MM.1S (cell line): Measurements from ENCODE around the gene CACNB2.

Experiments
- DNase-seq: peaks from one replicate; pipeline ENCODE4 v3.0.0-alpha.2; 2015
- H2AFZ ChIP-seq: fragments of 300-600 bp; sonication (generic); 2 replicates; pipeline ENCODE4 v1.6.0; 2016; ENCODE audit warnings: antibody characterized with exemption, low read length
- H3F3A ChIP-seq: fragments of 300-600 bp; sonication (generic); 2 replicates; pipeline ENCODE4 v1.6.1; 2016; ENCODE audit warnings: mild to moderate bottlenecking, antibody characterized with exemption, low read length, moderate library complexity, mixed read lengths; ENCODE audit not compliant: insufficient read depth
- H3K27ac ChIP-seq: fragments of 300-600 bp; sonication (generic); 2 replicates; pipeline ENCODE4 v1.5.1; 2016; ENCODE audit warnings: mild to moderate bottlenecking, low read length
- H3K27me3 ChIP-seq: fragments of 300-600 bp; sonication (generic); replicated peaks from 2 replicates; pipeline ENCODE4 v1.6.0; 2016; ENCODE audit warnings: low read length; ENCODE audit not compliant: insufficient read depth
- H3K36me3 ChIP-seq: fragments of 300-600 bp; sonication (generic); replicated peaks from 2 replicates; pipeline ENCODE4 v1.6.1; 2016; ENCODE audit warnings: mild to moderate bottlenecking, low read length, mixed read lengths; ENCODE audit not compliant: insufficient read depth
- H3K4me1 ChIP-seq: fragments of 300-600 bp; sonication (generic); 2 replicates; pipeline ENCODE4 v1.6.1; 2016; ENCODE audit warnings: low read length, mixed read lengths
- H3K4me2 ChIP-seq: fragments of 300-600 bp; sonication (generic); 2 replicates; pipeline ENCODE4 v1.6.0; 2016; ENCODE audit warnings: low read depth, low read length
- H3K4me3 ChIP-seq: fragments of 300-600 bp; sonication (generic); 2 replicates; pipeline ENCODE4 v1.5.1; 2016; ENCODE audit warnings: low read length, mixed read lengths
- H3K79me2 ChIP-seq: fragments of 300-600 bp; sonication (generic); 2 replicates; pipeline ENCODE4 v1.6.1; 2016; ENCODE audit warnings: mixed run types, low read length, mixed read lengths
- H3K9ac ChIP-seq: fragments of 300-600 bp; sonication (generic); 2 replicates; pipeline ENCODE4 v1.6.1; 2016; ENCODE audit warnings: low read length, mixed read lengths
- H3K9me2 ChIP-seq: fragments of 300-600 bp; sonication (generic); replicated peaks from 2 replicates; pipeline ENCODE4 v1.6.1; 2016; ENCODE audit warnings: mild to moderate bottlenecking, low read length, mixed read lengths; ENCODE audit not compliant: insufficient read depth
- H3K9me3 ChIP-seq: fragments of 300-600 bp; sonication (generic); replicated peaks from 2 replicates; pipeline ENCODE4 v1.6.1; 2016; ENCODE audit warnings: mild to moderate bottlenecking, low read length, mixed read lengths; ENCODE audit not compliant: insufficient read depth
- H4K20me1 ChIP-seq: fragments of 300-600 bp; sonication (generic); 2 replicates; pipeline ENCODE4 v1.6.1; 2016; ENCODE audit warnings: mild to moderate bottlenecking, low read length, moderate library complexity, mixed read lengths; ENCODE audit not compliant: insufficient read depth
- EZH2 ChIP-seq: fragments of 300-600 bp; sonication (generic); optimal IDR thresholded peaks from 2 replicates; pipeline ENCODE3; 2017; ENCODE audit warnings: low read depth, mild to moderate bottlenecking, antibody characterized with exemption, low read length, mixed read lengths
- EZH2phosphoT487 ChIP-seq: fragments of 300-600 bp; sonication (generic); IDR thresholded peaks from 2 replicates; pipeline ENCODE4 v1.6.1; 2018; ENCODE audit warnings: antibody characterized with exemption, low read length
- TF ChIP-seq, protein P1 (sequence below): fragments of 300-600 bp; sonication (generic); IDR thresholded peaks from 2 replicates; pipeline ENCODE4 v1.5.1; 2016; ENCODE audit warnings: antibody characterized with exemption, low read length, mixed read lengths

The CACNB2 gene

DNA sequence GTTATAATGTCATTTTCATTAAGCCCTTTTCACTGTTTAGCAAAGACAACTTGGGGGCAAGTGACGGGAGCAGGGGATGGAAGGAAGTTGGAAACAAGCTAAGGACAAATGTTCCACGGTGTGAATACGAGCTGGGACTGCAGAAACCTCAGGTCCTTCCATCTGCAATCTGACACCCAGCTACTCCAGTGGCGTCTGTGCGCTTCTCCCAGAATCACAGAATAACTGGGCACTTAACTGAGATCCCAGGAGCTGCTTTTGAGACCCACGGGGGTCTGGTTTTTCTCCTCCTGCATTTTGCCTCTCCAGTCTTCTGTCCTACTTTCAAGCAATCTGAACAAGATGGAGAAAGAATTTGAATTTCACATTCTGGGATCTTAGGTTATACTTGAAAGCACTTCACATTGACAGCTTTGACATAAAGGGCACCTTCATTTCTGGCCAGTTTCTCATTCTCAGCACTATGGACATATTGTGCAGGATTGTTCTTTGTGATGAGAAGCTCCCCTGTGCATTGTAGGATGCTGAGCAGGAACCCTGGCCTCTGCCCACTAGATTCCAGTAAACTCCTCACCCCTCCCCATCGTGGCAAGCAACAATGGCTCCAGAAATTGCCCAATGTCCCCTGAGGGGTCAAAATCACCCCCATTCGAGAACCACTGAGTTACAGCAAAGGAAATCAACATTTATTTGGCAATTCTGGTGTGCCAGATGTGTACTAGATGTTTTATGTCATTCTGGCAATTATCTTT lies 194.1 kb downstream of the CACNB2 start:
- Histone ChIP-seq H3K4me3 (no peak overlapping the region), H3K79me2 (no peaks in the 10 kb centered on the region), H3K9me3 (no peaks in the 10 kb centered on the region), H3K27me3 (no peaks in the 10 kb centered on the region), H3K27ac (no peak overlapping the region), H3K36me3 (no peaks in the 10 kb centered on the region), H2AFZ (no peak overlapping the region), H3K4me2 (no peak overlapping the region), H3F3A (no peaks in the 10 kb centered on the region), H3K9ac (no peak overlapping the region), H4K20me1 (no peaks in the 10 kb centered on the region), H3K4me1 (no peaks in the 10 kb centered on the region), H3K9me2 (no peaks in the 10 kb centered on the region)
- no peak for DNase-seq
- no peak for TF ChIP-seq EZH2phosphoT487
- TF ChIP-seq, protein P1, sequence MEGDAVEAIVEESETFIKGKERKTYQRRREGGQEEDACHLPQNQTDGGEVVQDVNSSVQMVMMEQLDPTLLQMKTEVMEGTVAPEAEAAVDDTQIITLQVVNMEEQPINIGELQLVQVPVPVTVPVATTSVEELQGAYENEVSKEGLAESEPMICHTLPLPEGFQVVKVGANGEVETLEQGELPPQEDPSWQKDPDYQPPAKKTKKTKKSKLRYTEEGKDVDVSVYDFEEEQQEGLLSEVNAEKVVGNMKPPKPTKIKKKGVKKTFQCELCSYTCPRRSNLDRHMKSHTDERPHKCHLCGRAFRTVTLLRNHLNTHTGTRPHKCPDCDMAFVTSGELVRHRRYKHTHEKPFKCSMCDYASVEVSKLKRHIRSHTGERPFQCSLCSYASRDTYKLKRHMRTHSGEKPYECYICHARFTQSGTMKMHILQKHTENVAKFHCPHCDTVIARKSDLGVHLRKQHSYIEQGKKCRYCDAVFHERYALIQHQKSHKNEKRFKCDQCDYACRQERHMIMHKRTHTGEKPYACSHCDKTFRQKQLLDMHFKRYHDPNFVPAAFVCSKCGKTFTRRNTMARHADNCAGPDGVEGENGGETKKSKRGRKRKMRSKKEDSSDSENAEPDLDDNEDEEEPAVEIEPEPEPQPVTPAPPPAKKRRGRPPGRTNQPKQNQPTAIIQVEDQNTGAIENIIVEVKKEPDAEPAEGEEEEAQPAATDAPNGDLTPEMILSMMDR: no peak
- no peak for TF ChIP-seq EZH2

DNA sequence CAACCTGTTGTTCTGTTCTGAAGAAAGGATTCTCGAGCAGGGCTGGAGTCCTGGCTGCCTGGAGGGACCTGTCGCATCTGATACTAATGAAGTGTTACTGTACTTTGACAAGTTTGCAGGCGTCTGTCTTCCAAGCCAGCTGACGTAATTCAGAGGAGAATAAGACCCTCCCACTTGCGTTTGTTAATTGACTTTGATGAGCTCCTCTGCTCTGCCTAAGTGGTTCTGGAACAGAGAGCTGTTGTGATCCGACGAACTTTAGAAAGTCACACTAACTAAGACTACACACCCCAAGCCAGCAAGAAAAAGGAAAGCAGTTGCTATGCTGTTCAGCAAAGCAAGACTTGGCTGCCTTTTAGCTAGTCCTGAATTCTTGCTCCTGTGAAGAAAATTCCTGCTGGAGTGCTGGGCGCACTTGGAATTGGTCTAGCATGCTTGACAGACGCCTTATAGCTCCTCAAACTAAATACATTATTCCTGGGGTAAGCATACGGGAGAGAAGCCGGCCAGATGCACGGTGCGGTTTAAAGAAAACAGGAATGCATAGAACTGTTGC lies 200.3 kb downstream of the CACNB2 start:
- Histone ChIP-seq H3K36me3 (no peaks in the 10 kb centered on the region), H3K9ac (no peak overlapping the region), H4K20me1 (no peaks in the 10 kb centered on the region), H3K27me3 (no peaks in the 10 kb centered on the region), H3K27ac (no peak overlapping the region), H3K4me2 (no peak overlapping the region), H3K79me2 (no peaks in the 10 kb centered on the region), H3K4me1 (no peaks in the 10 kb centered on the region), H3K9me2 (no peaks in the 10 kb centered on the region), H3F3A (no peaks in the 10 kb centered on the region), H3K9me3 (no peaks in the 10 kb centered on the region), H3K4me3 (no peak overlapping the region), H2AFZ (no peak overlapping the region)
- DNase-seq: no peak
- TF ChIP-seq EZH2phosphoT487 (no peak), EZH2 (no peak)
- TF ChIP-seq, protein P1: no peak

DNA sequence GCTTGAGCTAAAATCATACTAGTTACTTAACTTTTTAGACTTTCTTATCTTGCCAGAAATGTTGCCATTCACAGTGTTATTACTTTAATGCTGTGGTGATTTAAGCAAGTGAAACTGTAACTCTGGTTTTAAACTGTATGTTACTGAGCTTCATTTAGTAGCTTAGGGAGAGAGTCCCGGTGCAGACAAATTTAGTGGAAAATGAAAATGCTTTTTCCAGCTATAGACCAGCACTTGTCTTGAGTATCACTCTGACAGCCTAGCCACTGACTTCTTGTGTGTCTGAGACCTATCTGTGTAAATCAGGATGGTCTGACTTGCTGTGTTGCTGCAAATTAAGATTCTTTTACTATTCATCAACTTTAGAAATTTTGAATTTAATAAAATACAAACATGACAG lies 200.8 kb downstream of the CACNB2 start:
- Histone ChIP-seq H3K79me2 (no peaks in the 10 kb centered on the region), H2AFZ (no peak overlapping the region), H3K9ac (no peak overlapping the region)

More for the DNA sequence above, 200.8 kb downstream of the CACNB2 start:
- no peak for DNase-seq
- no peaks in the 10 kb centered on the region for H3K27me3 ChIP-seq
- H3K4me2 ChIP-seq: no peak overlapping the region
- no peaks in the 10 kb centered on the region for H3K9me2 ChIP-seq
- TF ChIP-seq, protein P1: no peak
- no peak for TF ChIP-seq EZH2
- TF ChIP-seq EZH2phosphoT487: no peak
- H3K36me3 ChIP-seq: no peaks in the 10 kb centered on the region
- no peak overlapping the region for H3K4me3 ChIP-seq
- no peaks in the 10 kb centered on the region for H3K9me3 ChIP-seq
- H3F3A ChIP-seq: no peaks in the 10 kb centered on the region
- no peaks in the 10 kb centered on the region for H4K20me1 ChIP-seq
- H3K27ac ChIP-seq: no peak overlapping the region
- no peaks in the 10 kb centered on the region for H3K4me1 ChIP-seq
